GM21576 (cell line): ENCODE results near the gene MEGF11.

Source experiments
- ATAC-seq: cut with Tn5 transposase; IDR thresholded peaks from one replicate; pipeline ENCODE4 v1.9.1; 2021; ENCODE audit warnings: mild to moderate bottlenecking, moderate library complexity; ENCODE audit not compliant: unreplicated experiment

MEGF11 gene

DNA sequence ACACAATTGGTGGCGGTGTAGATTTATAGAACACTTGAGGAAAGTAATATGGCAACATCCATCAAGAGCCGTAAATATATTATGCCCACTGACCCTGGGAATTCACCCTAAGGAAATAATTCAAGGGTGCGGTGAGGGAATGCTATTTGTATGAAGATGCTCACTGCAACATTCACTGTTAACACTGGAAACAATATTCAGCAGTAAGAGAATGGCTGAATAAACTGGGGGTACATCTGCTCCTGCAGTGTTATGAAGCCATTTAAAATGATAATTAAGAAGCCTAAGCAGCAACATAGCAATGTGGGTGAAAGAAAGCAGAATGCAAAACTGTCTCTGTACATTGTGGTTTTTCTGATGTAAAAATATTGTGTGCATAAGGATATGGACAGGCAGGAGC is 296.7 kb downstream of the MEGF11 start:
- no peak for ATAC-seq

GRCh38 chr15:65956307-65956706 is 297.2 kb downstream of the MEGF11 start:
- no peak for ATAC-seq

DNA sequence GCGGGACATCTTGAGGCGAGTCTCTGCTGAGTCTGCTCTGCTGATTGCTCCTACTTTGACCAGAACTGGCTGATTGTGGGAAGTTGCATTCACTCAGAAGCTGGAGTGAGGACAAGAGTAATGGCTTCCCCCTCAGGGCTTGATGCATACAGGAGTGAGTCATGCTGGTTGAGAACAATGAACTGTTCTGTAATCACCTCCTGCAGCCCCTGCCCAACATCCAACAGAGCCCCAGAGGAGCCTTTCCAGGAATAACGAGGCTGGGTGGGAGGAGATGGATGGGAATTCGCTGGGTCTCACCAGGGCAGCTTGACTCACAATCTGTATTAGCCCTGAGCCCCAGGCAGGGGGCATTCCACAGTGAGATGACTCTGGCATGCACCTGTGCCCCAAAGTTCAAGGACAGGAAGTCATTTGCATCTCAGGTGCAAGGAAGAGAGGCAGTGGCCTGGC is 299.2 kb downstream of the MEGF11 start:
- no peak for ATAC-seq

GRCh38 chr15:65953622-65954021 is 299.9 kb downstream of the MEGF11 start:
- no peak for ATAC-seq

GRCh38 chr15:65952391-65953053 is 301.0 kb downstream of the MEGF11 start:
- no peak for ATAC-seq

GRCh38 chr15:65951007-65951406 is 302.5 kb downstream of the MEGF11 start:
- ATAC-seq: no peak

DNA sequence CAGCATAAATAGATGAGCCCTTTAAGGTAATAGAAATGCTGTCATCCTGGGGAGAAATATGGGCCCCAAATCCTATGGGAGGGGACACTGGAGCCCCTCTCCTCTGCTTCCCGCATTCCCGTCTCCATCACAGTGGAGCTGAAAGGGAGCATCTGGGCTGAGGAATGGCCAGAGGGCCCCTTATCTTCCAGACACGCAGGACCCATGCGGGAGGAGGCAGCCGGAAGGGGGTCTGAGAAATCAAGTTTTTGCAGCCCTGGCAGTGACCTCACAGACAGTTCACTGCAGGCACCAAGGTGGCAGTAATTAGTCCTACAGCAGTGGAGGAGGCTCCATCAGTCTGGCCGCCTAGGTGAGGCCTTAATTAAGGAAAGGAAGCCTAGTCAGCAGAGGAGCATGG is 304.1 kb downstream of the MEGF11 start:
- no peak for ATAC-seq

GRCh38 chr15:65949011-65949410 is 304.5 kb downstream of the MEGF11 start:
- no peak for ATAC-seq

- no peak for ATAC-seq
Observed at GRCh38 chr15:65948383-65948782, 305.2 kb downstream of the MEGF11 start.

- ATAC-seq: no peak
Observed at GRCh38 chr15:65947041-65947440, 306.5 kb downstream of the MEGF11 start.

DNA sequence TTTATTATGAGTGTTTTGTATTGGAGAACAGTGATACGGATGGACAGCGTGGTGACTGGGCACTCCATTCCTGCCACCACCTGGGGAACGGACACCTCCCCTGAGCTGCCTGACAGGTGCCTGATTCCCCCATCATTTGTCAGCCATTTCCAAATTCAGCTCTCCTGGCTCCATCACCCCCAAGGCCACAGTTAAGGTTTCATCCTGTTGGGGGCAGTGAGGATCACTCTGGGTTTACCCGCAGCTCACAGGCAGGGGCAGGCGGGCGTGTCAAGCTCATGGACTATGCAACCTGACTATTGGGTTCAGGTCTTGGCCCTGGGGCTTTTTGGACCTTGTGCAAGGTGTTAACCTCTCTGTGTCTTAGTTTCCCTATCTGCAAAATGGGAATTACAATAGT is 307.9 kb downstream of the MEGF11 start:
- no peak for ATAC-seq

- no peak for ATAC-seq
Observed at GRCh38 chr15:65944404-65944803, 309.1 kb downstream of the MEGF11 start.

GRCh38 chr15:65942436-65942835 is 311.1 kb downstream of the MEGF11 start:
- no peak for ATAC-seq

GRCh38 chr15:65940618-65940909 is 313.0 kb downstream of the MEGF11 start:
- no peak for ATAC-seq

- ATAC-seq: no peak
Observed at GRCh38 chr15:65939901-65940617, 313.5 kb downstream of the MEGF11 start.

- ATAC-seq: no peak
Observed at GRCh38 chr15:65938604-65939003, 314.9 kb downstream of the MEGF11 start.

GRCh38 chr15:65937476-65937875 is 316.1 kb downstream of the MEGF11 start:
- ATAC-seq: no peak

DNA sequence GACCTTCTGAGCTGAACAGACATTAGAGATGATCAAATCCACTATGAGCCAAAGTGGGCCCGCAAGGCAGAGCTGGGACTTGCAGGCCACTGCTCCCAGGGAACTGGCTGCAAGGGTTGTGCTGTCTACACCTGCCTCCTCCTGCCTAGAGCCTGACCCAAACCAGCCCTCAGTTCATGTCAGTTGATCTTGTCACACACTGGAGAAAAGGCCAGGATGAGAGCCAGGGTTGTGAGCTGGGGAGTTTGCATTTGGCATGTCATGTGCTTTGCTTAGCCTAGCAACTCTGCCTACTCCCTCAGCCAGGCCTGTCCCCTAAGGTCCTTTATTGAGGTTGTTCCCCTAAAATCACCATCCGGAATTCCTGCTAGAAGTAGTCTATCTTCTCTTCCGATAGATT is 316.5 kb downstream of the MEGF11 start:
- ATAC-seq: no peak

DNA sequence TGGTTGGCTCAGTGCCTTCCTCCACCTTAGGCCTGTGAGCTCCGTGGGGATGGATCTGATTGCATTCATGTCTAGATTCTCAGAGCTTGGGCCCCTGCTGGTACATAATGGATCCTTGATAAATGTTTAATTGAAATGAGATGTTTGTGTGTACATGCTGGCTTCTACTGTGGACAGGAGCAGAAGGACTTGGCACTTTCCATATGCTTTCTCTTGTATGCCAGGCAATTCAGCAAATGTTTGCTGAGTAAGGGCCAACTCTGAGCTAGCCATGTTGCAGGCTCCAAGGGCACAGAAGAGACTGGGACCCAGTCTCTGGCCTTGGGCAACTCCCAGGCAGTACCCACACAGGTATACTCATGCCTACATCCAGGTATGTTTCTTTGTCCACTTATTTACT is 317.3 kb downstream of the MEGF11 start:
- no peak for ATAC-seq

- no peak for ATAC-seq
Observed at GRCh38 chr15:65935391-65935790, 318.2 kb downstream of the MEGF11 start.

GRCh38 chr15:65931221-65931620 is 322.3 kb downstream of the MEGF11 start:
- ATAC-seq: no peak

DNA sequence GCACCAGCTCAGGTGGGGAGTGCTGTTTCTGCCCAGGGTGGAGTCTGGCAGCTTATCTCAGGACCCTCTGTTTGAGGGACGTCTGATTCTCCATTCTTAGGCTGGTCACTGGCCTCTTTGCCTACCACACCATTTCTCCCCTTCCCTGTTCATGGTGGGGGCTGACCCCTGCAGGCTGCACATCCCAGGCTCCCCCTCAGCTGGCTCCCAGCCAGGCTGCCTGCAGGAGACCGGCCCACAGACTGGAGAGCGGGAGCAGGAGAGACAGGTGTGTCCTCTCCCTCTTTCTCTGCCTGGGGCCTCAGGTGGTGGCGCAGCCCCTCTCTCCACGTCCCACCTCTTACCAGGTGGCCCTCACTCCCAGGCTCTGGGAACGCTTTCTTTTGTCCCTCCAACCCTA is 323.4 kb downstream of the MEGF11 start:
- no peak for ATAC-seq

- no peak for ATAC-seq
Observed at GRCh38 chr15:65929573-65929972, 324.0 kb downstream of the MEGF11 start.
